ENCODE measurements around the gene MEIG1.
"Not testable (repeated sequence)": the region's sequence is repeated elsewhere in the genome, so short reads cannot be mapped to it uniquely, and the experiment has no call there.

Gene MEIG1

GRCh38 chr10:14954934-14955333 is 4.3 kb upstream of the MEIG1 start:
- DNase-seq (ENCODE audit: low read depth in 2 of 2), result no peak

GRCh38 chr10:14958872-14959220 is 342 bp upstream of the MEIG1 start:
- no peak for DNase-seq (ENCODE audit: low read depth in 2 of 2)

DNA sequence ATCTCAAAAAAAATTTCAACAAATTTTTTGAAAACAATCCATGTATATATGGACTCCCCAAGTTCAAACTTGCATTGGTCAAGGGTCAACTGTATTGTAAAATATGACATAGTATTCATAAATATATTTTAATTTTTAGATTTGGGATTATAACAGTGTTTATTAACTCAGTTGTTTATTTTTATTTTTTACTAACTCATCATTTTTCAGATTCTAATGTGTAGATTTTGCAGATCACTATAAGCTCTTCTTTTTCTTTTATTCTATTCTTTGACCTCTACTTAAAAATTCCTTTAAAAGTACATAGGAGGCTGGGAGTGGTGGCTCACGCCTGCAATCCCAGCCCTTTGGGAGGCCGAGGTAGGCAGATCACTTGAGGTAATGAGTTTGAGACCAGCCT is 8.7 kb downstream of the MEIG1 start:
- no peak for DNase-seq (ENCODE audit: low read depth in 2 of 2)

DNA sequence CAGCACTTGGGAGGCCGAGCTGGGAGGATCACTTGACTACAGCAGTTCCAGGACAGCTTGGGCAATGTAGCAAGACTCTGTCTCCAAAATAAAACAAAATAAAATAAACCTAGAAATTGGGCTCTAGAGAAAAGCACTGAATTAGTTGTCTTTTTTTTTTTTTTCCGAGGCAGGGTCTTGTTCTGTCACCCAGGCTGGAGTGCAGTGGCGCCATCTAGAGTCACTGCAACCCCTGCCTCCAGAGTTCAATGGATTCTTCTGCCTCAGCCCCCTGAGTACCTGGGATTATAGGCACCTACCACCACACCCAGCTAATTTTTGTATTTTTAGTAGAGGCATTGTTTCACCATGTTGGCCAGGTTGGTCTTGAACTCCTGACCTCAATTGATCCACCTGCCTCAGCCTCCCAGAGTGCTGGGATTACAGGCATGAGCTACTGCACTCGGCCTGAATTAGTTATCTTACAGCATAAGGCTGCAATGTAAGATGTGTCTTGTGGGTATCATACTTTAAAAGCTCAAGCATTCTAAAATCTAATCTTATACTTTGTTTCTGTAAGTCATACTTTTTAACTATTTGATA is 12.8 kb downstream of the MEIG1 start:
- DNase-seq (ENCODE audit: low read depth in 2 of 2), result peak in 1 of 2 experiments; percentile 32

GRCh38 chr10:14974153-14974998 is 15.2 kb downstream of the MEIG1 start:
- not testable (repeated sequence) for DNase-seq (ENCODE audit: low read depth in 2 of 2)

DNA sequence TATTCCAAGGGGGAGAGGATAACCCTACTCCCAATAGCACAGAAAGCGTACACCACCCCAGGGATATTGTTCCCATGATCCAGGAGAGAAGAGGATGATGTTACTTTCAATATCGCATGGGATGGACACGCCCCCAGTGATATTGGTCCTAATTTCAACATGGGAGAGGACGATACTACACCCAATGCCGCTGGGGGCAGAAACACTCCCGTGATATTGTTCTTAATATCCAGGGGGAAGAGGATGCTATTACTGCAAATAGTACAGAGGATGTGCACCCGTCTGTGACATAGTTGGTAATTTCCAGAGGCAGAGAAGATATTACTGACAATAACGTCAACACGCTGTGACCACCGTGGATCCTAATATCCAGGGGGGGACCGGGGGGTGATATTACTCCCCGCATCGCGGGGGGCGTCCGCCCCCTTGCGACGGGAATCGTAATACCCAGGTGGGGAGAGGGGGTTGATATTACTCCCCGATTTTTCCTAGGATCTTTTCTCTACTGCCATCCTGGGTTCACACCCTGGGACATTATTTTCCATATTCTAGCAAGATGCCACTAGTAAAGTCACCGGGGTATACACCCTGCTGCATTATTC is 16.6 kb downstream of the MEIG1 start:
- DNase-seq (ENCODE audit: low read depth in 2 of 2), result no peak

DNA sequence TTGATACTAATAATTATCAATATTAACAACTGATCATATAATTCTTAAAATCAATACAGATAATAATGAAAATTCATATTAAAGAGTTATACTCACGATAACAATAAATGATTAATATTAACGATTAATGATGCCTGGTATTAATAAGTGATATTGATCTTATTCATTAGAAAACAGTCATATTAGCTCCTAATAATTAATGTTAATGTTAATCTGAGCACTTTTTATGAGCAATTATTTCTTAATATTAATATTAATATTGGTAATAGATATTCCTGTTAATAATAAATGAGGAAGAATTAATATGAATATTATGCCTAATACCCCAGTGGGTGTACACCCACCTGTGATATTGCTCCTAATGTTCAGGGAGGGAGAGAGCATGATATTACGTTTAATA is 23.6 kb downstream of the MEIG1 start:
- no peak for DNase-seq (ENCODE audit: low read depth in 2 of 2)

GRCh38 chr10:14989552-14989951 is 30.4 kb downstream of the MEIG1 start:
- DNase-seq (ENCODE audit: low read depth in 2 of 2), result not testable (repeated sequence)

- peak; percentile 23 to 59 for DNase-seq (ENCODE audit: low read depth in 2 of 2)
Measured at GRCh38 chr10:14991035-14991749, 32.0 kb downstream of the MEIG1 start.

DNA sequence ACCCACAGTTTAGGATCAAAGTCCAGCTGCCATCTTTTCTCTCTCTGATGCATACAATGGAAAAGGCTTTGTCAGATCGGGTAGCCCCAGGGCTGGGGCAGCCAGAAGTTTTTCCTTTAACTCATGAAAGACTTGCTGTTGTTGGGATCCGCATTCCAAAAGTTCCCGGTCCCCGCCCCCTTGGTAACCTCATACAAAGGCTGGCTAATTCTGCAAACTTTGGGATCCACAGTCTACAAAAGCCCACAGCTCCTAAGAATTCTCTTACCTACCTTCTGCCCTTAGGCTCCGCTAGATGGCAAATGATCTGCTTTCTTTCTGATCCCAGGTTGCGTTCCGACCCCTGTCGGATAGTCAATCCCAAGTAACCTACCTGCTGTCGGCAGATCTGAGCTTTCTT is 33.1 kb downstream of the MEIG1 start:
- not testable (repeated sequence) for DNase-seq (ENCODE audit: low read depth in 2 of 2)

DNA sequence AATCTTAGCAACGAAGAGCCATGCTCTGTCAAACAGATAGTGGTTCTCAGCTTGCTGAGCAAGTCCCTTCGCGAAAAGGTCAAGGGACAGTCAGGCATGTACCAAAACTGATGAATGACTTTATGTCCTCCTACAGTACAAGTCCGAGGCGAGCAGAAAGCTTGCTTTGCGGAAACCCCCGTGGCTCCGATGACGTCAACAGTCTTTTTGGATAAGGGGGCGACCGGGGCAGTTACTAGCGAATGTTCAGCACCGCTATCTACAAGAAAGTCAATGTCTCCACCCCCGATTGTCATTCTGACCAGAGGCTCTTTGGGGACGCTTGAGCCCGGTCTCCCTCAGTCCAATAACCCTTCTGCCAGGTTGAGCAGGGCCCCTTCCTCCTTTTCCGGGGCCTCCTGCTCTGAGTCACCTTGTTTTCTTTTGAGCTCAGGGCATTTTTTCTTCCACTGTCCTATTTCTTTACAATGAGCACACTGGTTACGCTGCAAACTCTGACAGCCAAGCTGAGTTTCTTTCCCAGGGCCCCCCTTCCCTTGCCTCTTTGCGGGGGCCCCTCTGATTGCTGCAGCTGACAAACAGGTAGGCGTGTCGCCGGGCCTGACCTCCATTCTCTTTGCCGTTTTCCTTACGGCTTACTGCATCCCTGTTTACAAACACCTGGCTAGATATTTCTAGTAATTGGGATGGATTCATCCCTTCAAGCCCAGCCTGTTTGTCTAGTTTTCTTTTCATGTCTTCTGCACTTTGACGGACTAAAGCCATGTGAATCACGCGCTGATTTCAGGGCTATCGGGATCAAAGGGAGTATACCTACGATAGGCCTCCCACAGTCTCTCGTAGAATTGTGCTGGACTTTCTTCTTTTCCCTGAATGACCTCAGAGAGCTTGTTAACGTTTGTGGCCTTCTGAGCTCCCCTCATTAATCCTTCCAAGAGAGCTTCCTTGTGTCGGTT is 34.6 kb downstream of the MEIG1 start:
- DNase-seq (ENCODE audit: low read depth in 2 of 2), result not testable (repeated sequence)

- DNase-seq (ENCODE audit: low read depth in 2 of 2), result no peak
Measured at GRCh38 chr10:14995964-14996565, 36.9 kb downstream of the MEIG1 start.

DNA sequence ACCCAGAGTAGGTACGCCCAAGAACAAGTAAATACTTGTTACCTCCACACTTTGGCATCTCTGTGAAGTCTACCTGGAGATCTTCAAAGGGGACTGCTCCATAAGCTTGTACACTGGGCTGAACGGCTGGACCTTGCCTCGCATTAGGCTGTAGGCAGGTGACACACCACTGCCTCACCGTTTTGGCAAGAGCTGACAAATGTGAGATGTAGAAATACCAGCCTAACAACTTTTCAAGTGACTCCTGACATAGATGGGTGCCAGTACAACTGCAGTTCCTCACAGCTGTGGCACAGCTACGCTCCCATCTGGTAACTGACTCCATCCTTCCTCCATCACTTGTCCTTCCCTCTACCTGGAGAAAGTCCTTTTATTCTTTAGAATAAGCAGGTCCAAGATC is 54.3 kb downstream of the MEIG1 start:
- not testable (repeated sequence) for DNase-seq (ENCODE audit: low read depth in 2 of 2)

GRCh38 chr10:15015451-15015850 is 56.3 kb downstream of the MEIG1 start:
- no peak for DNase-seq (ENCODE audit: low read depth in 2 of 2)

GRCh38 chr10:15020966-15021365 is 61.8 kb downstream of the MEIG1 start:
- DNase-seq (ENCODE audit: low read depth in 2 of 2), result not testable (repeated sequence)

Measured in stimulated activated CD4-positive, alpha-beta T cell treated with anti-CD3 and anti-CD28 coated beads, Interleukin-12 subunit alpha, Interleukin-12 subunit beta, amount 100 ng/mL, for 24 hours (primary cell).